GM18499 (cell line): ENCODE measurements around the gene CLDN1.
A peak's percentile ranks its signal among the peaks of the same experiment; 100 is the strongest.

ENCODE experiments used
- ATAC-seq: cut with Tn5 transposase; IDR thresholded peaks from one replicate; pipeline ENCODE4 v1.9.1; 2021; ENCODE audit warnings: moderate number of reproducible peaks; ENCODE audit not compliant: insufficient read depth, unreplicated experiment

The CLDN1 gene

GRCh38 chr3:190321789-190322603 is at the start of gene CLDN1:
TSS of gene CLDN1 (minus strand) at chr3:190322446. CDS start at chr3:190322206, 240 bp downstream.
- ATAC-seq: peak; percentile 61

GRCh38 chr3:190371152-190371551 is 48.9 kb upstream of the CLDN1 start:
- no peak for ATAC-seq

- ATAC-seq: no peak
These were observed 48.1 kb upstream of the CLDN1 start for GRCh38 chr3:190370369-190370768.

GRCh38 chr3:190369668-190370295 is 47.5 kb upstream of the CLDN1 start:
- ATAC-seq: no peak

- ATAC-seq: no peak
These were observed 46.6 kb upstream of the CLDN1 start for GRCh38 chr3:190368881-190369280.

GRCh38 chr3:190366133-190366532 is 43.9 kb upstream of the CLDN1 start:
- ATAC-seq: no peak

- no peak for ATAC-seq
These were observed 40.0 kb upstream of the CLDN1 start for GRCh38 chr3:190362258-190362657.

GRCh38 chr3:190361791-190362190 is 39.5 kb upstream of the CLDN1 start:
- no peak for ATAC-seq

- ATAC-seq: no peak
These were observed 38.0 kb upstream of the CLDN1 start for GRCh38 chr3:190360228-190360627.

GRCh38 chr3:190359813-190360212 is 37.6 kb upstream of the CLDN1 start:
- ATAC-seq: no peak

GRCh38 chr3:190357468-190357867 is 35.2 kb upstream of the CLDN1 start:
- ATAC-seq: no peak

GRCh38 chr3:190356246-190356645 is 34.0 kb upstream of the CLDN1 start:
- ATAC-seq: no peak

- ATAC-seq: no peak
These were observed 30.7 kb upstream of the CLDN1 start for GRCh38 chr3:190352861-190353457.

- no peak for ATAC-seq
These were observed 24.3 kb upstream of the CLDN1 start for GRCh38 chr3:190346541-190346940.

GRCh38 chr3:190345878-190346277 is 23.6 kb upstream of the CLDN1 start:
- ATAC-seq: no peak

GRCh38 chr3:190345027-190345821 is 23.0 kb upstream of the CLDN1 start:
- no peak for ATAC-seq

GRCh38 chr3:190340071-190340470 is 17.8 kb upstream of the CLDN1 start:
- ATAC-seq: no peak

GRCh38 chr3:190339130-190339529 is 16.9 kb upstream of the CLDN1 start:
- ATAC-seq: peak; percentile 83

GRCh38 chr3:190338717-190339116 is 16.5 kb upstream of the CLDN1 start:
- no peak for ATAC-seq

- no peak for ATAC-seq
These were observed 15.1 kb upstream of the CLDN1 start for GRCh38 chr3:190337301-190337700.
